Right renal pelvis (tissue), 4 donors: ENCODE data around the gene RASSF8. TPM values are rescaled to one million over a fixed set of nuclear protein-coding genes. Genes with fewer than 3 reads are reported as not detected.

ENCODE experiments used
- DNase-seq, 4 donors: peaks; one replicate each; pipeline ENCODE4 v3.0.0-alpha.2; 2013; ENCODE audit warnings: low read depth in 4 of 4, low spot score in 3 of 4, missing footprints in 1 of 4
- polyA plus RNA-seq, 4 donors: library from polyadenylated mRNA; unstranded; fragments of 120-200 nt; gene quantifications; one replicate each; pipeline ENCODE4 v1.2.1, GENCODE V29; 2013; ENCODE audit not compliant: insufficient read length in 4 of 4

Gene RASSF8
- polyA plus RNA-seq, 4 donors: 59.5 to 85.8 (median 69.3) TPM

- DNase-seq: peak in 1 of 4 donors; percentile 53
These were observed 138.8 kb downstream of the RASSF8 start for GRCh38 chr12:26097046-26097878.

- no peak for DNase-seq
These were observed 142.3 kb downstream of the RASSF8 start for GRCh38 chr12:26100666-26101349.

GRCh38 chr12:26101350-26101734 lies 142.9 kb downstream of the RASSF8 start:
- no peak for DNase-seq

- no peak for DNase-seq
These were observed 143.3 kb downstream of the RASSF8 start for GRCh38 chr12:26101763-26102162.

- no peak for DNase-seq
These were observed 144.5 kb downstream of the RASSF8 start for GRCh38 chr12:26102953-26103352.

- no peak for DNase-seq
These were observed 147.9 kb downstream of the RASSF8 start for GRCh38 chr12:26106347-26106746.

GRCh38 chr12:26108915-26109314 lies 150.4 kb downstream of the RASSF8 start:
- no peak for DNase-seq

- DNase-seq: no peak
These were observed 150.9 kb downstream of the RASSF8 start for GRCh38 chr12:26109343-26109881.

GRCh38 chr12:26112232-26112631 lies 153.8 kb downstream of the RASSF8 start:
- DNase-seq: no peak

GRCh38 chr12:26112703-26113147 lies 154.2 kb downstream of the RASSF8 start:
- no peak for DNase-seq

GRCh38 chr12:26113181-26113654 lies 154.7 kb downstream of the RASSF8 start:
- no peak for DNase-seq

- DNase-seq: peak in 3 of 4 donors; percentile 80 to 82 (median 81)
These were observed 155.6 kb downstream of the RASSF8 start for GRCh38 chr12:26113853-26114719.

- no peak for DNase-seq
These were observed 156.4 kb downstream of the RASSF8 start for GRCh38 chr12:26114720-26115401.

GRCh38 chr12:26116829-26117715 lies 158.6 kb downstream of the RASSF8 start:
- no peak for DNase-seq

GRCh38 chr12:26118308-26118707 lies 159.8 kb downstream of the RASSF8 start:
- no peak for DNase-seq

GRCh38 chr12:26119391-26119989 lies 161.0 kb downstream of the RASSF8 start:
- DNase-seq: no peak

GRCh38 chr12:26120561-26121274 lies 162.2 kb downstream of the RASSF8 start:
- DNase-seq: no peak
